NOMO-1 (cell line): ENCODE measurements around the gene MYL11.

Experiments used
- DNase-seq, 2 experiments: peaks; one replicate each; lab custom pipeline; 2025; ENCODE audit not compliant: unreplicated experiment in 2 of 2; lab: John Stamatoyannopoulos, UW

MYL11 gene

GRCh38 chr16:30416624-30417528 is 42.3 kb downstream of the MYL11 start:
- DNase-seq = no peak

DNA sequence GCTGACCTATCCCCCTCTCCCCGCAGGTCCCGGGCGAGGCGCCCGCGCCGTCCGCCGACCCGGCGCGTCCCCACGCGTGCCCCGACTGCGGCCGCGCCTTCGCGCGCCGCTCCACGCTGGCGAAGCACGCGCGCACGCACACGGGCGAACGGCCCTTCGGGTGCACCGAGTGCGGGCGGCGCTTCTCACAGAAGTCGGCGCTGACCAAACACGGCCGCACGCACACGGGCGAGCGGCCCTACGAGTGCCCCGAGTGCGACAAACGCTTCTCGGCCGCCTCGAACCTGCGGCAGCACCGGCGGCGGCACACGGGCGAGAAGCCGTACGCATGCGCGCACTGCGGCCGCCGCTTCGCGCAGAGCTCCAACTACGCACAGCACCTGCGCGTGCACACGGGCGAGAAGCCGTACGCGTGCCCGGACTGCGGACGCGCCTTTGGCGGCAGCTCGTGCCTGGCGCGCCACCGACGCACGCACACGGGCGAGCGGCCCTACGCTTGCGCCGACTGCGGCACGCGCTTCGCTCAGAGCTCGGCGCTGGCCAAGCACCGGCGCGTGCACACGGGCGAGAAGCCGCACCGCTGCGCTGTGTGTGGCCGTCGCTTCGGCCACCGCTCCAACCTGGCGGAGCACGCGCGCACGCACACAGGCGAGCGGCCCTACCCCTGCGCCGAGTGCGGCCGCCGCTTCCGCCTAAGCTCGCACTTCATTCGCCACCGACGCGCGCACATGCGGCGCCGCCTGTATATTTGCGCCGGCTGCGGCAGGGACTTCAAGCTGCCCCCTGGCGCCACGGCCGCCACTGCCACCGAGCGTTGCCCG is 43.1 kb downstream of the MYL11 start:
- peak; percentile 90 for DNase-seq

DNA sequence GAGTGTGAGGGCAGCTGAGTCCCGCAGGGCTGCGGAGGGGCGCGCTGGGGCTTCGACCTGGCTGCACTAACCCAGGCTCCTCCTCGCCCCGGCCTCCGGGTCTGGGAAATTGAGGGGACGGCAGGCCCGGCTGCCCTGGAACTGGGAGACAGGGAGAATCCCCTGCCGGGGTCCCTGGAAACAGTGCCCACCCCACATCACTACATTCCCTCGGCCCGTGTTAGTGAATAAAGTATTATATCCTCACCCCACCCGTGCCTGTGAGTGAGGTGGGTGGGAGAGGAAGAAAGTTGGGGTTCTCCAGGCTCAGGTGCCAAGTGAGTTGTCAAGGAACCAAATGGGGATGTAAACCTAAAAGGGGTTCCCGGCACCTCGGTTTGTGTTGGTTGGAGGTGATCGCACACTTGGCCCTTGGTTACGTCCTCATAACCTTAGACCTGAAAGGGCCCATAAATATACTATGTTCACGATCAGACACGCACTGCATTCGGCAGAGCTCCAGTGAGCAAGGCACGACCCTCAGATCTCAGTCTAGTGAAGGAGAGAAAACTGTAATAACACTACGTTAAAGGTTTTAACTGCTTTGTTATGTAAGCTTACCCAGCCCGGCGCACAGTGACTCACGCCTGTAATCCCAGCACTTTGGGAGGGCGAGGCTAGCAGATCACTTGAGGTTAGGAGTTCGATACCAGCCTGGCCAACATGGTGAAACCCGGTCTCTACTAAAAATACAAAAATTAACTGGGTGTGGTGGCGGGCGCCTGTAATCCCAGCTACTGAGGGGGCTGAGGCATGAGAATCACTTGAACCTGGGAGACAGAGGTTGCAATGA is 44.0 kb downstream of the MYL11 start:
- DNase-seq = no peak

DNA sequence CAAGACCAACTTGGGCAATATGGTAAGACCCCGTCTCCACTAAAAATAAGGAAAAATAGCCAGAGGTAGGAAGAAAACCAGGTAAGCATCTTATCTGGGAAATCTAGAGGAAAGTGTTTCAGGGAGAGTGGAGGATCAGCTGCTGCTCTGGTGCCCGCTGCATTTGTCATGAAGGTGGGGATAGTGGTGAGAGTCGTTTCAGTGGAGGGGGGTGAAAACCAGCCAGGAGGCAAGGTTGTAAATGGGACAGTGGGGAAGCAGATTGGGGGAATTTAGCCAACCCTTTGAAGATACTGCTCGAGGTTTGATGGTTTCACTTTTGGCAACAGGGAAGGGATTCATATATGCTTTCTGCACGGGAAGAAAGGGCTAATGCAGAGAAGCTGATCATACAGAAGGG is 46.4 kb downstream of the MYL11 start:
- DNase-seq = no peak
